ENCODE measurements around the gene SLC7A5.
"Not testable (repeated sequence)": the region's sequence is repeated elsewhere in the genome, so short reads cannot be mapped to it uniquely, and the experiment has no call there.

DNA sequence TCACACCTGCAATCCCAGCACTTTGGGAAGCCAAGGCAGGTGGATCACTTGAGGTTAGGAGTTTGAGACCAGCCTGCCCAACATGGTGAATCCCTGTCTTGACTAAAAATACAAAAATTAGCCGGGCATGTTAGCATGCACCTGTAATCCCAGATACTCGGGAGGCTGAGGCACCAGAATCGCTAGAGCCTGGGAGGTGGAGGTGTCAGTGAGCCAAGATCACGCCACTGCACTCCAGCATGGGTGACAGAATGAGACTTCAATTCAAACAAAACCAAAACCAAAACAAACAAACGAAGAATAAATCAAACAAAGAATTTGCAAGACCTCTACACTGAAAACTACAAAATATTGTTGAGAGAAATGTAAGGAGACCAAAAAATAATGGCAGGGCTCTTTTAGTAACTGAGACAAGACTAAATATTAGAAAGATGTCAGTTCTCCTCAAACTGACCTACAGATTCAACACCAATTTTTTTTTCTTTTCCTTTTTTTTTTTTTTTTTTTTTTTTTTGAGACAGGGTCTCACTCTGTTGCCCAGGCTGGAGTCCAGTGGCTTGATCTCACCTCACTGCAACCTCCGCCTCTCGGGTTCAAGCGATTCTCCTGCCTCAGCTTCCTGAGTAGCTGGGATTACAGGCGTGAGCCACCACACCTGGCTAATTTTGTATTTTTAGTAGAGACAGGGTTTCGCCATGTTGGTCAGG is 80.4 kb downstream of the SLC7A5 start:
- TF ChIP-seq HDGF (IDR thresholded peaks at IDR 0.05; ENCODE audit: borderline replicate concordance); FOXA1 (IDR thresholded peaks at IDR 0.05); SP1 (IDR thresholded peaks at IDR 0.05); CTBP1 (IDR thresholded peaks at IDR 0.05; ENCODE audit: borderline replicate concordance); ARNT (IDR thresholded peaks at IDR 0.05); L3MBTL2 (conservative IDR thresholded peaks at IDR 0.05); NFRKB (IDR thresholded peaks at IDR 0.05); BHLHE40 (IDR thresholded peaks at IDR 0.05; ENCODE audit: borderline replicate concordance); SUZ12 (IDR thresholded peaks at IDR 0.05); ELF4 (IDR thresholded peaks at IDR 0.05); ZNF384 (IDR thresholded peaks at IDR 0.05); FOXK2 (IDR thresholded peaks at IDR 0.05); TARDBP (IDR thresholded peaks at IDR 0.05): not testable (repeated sequence)
- TF ChIP-seq, protein P1, sequence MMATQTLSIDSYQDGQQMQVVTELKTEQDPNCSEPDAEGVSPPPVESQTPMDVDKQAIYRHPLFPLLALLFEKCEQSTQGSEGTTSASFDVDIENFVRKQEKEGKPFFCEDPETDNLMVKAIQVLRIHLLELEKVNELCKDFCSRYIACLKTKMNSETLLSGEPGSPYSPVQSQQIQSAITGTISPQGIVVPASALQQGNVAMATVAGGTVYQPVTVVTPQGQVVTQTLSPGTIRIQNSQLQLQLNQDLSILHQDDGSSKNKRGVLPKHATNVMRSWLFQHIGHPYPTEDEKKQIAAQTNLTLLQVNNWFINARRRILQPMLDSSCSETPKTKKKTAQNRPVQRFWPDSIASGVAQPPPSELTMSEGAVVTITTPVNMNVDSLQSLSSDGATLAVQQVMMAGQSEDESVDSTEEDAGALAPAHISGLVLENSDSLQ (IDR thresholded peaks at IDR 0.05): not testable (repeated sequence)

All from HEK293T (cell line).